SKM-1 (cell line): ENCODE results near the gene TEX101.
A peak's percentile ranks its signal among the peaks of the same experiment; 100 is the strongest.

Experiments
- DNase-seq: peaks from one replicate; lab custom pipeline; 2025; ENCODE audit not compliant: unreplicated experiment; lab: John Stamatoyannopoulos, UW

The TEX101 gene

DNA sequence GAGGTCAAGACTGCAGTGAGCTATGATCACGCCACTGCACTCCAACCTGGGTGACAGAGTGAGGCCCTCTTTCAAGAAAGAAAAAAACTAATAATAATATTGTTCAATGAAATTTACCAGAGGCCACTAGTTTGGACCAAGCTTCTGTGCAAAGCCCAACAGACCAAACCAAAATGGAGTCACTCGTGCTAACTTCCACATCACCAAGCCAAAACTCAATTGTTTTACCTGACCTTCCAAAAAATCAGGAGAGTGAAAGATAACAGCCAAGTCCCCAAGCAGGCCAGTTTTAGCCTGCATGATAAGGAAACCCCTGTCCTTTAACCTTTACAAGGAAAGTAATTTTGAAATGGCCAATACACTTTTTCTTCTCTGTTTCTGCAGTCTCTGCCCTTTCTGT is 30.7 kb downstream of the TEX101 start:
- DNase-seq: no peak

GRCh38 chr19:43446746-43447489 is 32.2 kb downstream of the TEX101 start:
- no peak for DNase-seq

DNA sequence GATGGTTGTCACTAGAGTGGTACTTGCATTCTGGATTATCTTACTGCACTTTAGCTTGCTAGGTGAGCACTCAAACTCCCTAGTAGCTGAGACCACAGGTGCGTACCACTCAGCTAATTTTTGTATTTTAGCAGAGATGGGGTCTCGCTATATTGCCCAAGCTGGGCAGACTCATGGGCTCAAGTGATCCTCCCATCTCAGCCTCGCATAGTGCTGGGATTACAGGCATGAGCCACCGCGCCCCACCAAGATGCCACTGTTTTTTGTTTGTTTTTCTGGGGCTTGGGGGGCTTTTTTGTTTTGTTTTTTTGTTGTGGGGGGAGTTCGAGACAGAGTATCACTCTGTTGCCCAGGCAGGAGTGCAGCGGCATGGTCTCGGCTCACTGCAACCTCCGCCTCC is 33.0 kb downstream of the TEX101 start:
- no peak for DNase-seq

GRCh38 chr19:43450545-43450997 is 35.9 kb downstream of the TEX101 start:
- DNase-seq: no peak

DNA sequence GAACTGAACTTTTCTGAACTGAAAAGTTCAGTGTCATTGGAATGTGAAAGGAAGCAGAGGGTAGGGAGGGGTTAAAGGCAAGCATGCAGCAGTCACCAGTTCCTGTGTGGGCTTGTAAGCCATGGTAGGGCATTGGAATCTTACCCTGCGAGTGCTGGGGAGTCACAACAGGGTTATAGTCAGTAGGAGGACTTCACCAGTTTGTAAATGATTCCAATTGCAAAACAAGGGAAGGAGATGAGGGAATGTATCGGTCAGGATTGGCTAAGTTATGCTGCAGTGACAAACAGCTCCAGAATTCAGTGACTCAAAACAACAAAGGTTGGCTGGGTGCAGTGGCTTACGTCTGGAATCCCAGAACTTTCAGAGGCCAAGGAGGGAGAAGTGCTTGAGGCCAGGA is 37.9 kb downstream of the TEX101 start:
- DNase-seq: no peak

DNA sequence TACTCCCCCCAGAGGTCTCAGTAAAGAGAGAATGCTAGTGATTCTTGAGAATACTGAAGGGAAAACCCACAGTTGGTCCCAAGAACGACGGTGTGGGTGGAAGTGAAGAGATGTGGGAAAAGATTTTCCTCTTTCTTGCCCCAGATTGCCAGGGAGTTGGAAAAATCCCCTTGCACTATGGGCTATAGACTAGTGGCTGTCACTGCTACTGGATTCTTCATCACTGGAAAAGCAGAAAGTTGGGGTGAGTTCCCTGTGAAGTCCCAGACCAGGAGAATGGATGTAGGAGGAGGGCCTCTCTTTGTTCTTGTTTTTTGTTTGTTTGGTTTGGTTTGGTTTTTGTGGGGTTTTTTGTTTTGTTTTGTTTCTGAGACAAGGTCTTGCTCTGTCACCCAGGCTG is 39.3 kb downstream of the TEX101 start:
- no peak for DNase-seq

- no peak for DNase-seq
Observed at GRCh38 chr19:43455321-43456113, 40.8 kb downstream of the TEX101 start.

DNA sequence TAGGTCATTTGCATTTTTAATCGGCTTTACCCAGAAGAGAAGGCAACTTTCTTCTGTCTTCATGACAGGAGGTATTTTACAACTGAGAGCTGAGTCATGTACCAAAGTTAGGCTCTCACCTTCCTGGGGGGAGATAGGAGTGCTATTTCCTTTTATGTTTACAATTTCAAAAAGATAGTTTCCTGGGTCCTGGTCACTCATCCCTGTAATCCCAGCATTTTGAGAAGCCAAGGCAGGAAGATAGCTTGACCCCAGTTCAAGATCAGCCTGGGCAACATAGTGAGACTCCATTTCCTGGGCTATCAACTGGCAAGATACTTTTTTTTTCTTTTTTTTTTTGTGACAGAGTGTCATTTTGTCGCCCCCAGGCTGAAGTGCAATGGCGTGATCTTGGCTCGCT is 43.1 kb downstream of the TEX101 start:
- DNase-seq: no peak

DNA sequence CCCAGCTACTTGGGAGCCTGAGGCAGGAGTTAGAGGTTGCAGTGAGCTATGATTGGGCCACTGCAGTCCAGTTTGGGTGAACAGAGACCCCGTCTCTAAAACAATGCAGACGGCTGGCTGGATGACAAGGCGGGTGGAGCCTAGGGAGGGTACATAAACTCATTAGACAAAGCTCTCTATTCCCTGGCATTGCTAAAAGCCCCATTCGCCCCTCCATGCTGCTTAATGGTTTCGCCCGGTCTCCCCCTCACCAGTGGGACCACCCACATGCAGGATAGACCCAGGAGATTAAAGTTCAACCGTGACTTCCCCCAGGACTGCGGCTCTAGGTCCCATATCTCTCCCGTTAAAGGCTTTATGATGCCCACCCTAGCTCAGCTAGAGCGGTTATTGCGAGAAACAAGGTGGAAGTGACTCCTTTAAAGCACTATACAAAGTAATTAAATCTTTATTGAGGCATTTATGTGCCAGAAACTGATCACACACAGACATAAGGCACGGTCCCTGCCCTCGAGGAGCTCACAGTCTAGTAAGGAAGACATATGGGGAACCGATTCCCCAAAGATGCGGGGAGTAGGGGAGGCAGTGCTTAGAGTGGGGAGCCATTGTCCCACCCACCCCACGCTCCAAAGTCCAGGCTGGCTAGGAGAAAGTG is 45.8 kb downstream of the TEX101 start:
- DNase-seq: no peak

- DNase-seq: no peak
Observed at GRCh38 chr19:43461303-43461702, 46.6 kb downstream of the TEX101 start.

- DNase-seq: no peak
Observed at GRCh38 chr19:43462383-43462782, 47.7 kb downstream of the TEX101 start.

DNA sequence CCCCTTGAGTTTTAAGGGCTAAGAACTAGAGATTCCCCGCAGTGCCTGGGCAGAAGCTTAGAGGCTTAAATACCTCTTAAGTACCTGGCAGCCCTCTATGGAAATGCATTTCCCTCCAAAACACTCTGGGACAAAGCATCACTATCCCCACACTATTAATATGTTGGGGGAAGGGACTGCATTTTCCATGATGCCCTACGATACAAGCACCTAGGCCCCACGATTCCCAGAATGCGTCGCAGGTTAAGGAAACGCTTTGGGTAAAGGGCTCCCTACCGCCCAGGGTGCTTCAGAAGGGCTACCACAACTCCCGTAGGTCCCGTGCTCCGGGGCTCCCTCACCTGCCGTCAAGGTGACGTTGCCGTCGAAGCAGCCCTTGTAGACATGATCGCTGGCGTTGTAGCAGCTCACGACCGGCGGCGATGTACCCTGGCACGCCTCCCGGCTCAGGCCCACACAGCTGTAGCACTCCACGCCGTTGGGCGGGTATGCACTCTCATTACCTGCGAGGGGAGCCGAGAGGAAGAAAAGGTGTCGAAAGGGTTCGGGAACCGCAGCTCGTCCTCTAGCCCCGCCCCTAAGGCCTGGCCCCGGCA is 48.2 kb downstream of the TEX101 start:
- DNase-seq: no peak

GRCh38 chr19:43463381-43464133 is 48.9 kb downstream of the TEX101 start:
- peak; percentile 48 for DNase-seq

DNA sequence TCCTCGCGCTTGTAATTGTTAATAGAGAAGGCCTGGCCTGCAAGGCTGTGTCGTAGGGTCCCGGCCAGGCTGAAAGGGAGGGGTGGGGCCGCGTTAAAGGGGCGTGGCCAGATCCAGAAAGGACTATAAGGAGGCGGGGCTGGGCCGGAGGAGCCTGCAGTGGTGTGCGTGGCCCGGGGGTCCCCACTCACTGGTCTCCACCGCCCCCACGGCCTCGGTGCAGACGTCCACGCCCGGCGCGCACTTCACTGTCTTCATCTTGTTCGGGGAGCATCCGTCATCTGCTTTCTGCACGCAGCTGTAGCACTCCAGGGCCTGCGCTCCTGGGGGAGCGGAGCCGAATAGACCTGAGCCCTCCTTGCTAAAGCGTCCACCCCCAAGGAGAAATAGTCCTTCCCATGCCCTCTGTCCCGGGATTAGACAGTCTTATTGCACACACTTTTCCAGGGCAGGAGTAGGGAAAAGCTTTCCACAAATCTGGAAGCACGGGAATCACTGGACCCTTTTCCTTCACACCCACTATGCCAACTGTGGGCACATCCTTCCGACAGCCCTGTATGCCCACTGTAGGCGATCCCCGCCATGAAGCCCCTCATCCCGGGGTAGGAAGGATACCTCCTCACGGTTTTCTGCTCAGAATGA is 49.6 kb downstream of the TEX101 start:
- no peak for DNase-seq

GRCh38 chr19:43465468-43466120 is 50.9 kb downstream of the TEX101 start, which contains the start of gene LYPD3:
LYPD3 (minus strand) TSS chr19:43465608; CDS start chr19:43465571, 37 bp downstream.
- no peak for DNase-seq

DNA sequence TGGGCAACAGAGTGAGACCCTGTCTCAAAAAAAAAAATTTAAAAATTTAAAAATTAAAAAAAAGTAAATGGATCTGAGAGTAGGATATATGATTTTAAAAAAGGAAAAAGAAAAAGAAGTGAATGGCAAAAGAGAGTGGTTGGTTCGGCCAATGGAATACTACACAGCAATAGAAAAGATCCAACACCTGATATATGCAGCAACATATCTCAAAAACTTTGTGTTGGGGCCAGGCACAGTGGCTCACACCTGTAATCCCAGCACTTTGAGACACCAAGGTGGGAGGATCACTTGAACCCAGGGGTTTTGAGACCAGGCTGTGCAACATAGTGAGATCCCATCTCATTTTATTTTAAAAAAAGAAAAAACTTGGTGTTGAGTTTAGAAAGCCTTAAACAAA is 52.1 kb downstream of the TEX101 start:
- DNase-seq: no peak

GRCh38 chr19:43467276-43467675 is 52.6 kb downstream of the TEX101 start:
- no peak for DNase-seq

DNA sequence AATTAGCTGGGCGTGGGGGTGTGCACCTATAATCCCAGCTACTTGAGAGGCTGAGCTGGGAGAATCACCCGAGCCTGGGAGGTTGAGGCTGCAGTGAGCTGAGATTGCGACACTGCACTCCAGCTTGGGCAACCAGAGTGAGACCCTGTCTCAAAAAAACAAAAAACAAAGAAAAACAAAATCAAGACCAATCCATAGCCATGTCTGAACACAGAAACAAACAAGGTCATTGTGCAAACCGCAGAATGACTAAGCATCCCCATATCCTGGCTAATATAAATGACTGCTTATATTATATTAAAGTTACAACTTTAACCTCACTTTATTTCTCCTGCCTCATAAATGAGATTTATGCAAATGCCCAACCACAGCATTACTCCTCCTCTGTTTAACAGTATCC is 53.0 kb downstream of the TEX101 start:
- DNase-seq: no peak
